HG02798 (cell line): ENCODE results near the gene LACTB.

Experiments
- ATAC-seq: cut with Tn5 transposase; IDR thresholded peaks from one replicate; pipeline ENCODE4 v1.9.1; 2021; ENCODE audit warnings: mild to moderate bottlenecking; ENCODE audit not compliant: unreplicated experiment, poor library complexity

Gene LACTB

GRCh38 chr15:63118854-63119253 lies 2.8 kb upstream of the LACTB start:
- no peak for ATAC-seq

GRCh38 chr15:63122002-63122875 lies 578 bp downstream of the LACTB start:
- peak; percentile 92 for ATAC-seq

GRCh38 chr15:63124506-63124905 lies 2.8 kb downstream of the LACTB start:
- ATAC-seq, result no peak

GRCh38 chr15:63126726-63127125 lies 5.1 kb downstream of the LACTB start:
- no peak for ATAC-seq

GRCh38 chr15:63133786-63134185 lies 12.1 kb downstream of the LACTB start:
- no peak for ATAC-seq

DNA sequence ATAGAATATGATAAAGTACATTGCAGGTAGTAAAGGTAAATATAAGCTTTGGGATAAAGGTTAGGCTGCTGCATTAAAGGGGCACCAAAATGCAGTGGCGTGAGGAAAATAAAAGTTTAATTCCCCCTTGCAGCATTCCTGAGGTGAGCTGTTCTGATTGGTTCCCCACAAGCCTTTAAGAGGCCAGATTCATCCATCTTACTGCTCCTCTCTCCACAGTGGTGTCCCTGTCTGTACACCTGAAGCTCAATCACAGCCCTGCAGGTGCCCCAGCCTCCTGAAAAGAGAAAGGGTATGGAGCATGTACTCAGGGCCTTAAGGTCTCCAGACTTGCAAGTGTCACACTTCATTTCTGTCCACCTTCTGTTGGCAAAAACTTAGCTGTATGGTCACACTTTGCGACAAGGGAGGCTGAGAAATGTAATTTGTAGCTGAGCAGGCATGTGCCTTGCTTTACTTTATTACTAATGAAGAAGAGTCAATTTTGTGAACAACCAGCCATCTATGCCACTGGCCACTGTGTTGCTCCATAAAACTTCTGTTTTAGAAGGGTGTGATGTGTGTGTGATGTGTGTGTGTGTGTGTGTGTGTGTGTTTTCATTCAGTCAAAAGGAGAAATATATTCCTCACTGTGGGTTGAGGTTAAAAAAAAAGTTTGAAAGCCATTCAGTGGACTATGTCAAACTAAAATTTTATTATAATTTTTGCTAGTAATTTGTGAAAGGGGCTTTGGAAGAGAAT lies 12.8 kb downstream of the LACTB start:
- no peak for ATAC-seq

- no peak for ATAC-seq
Measured at GRCh38 chr15:63135281-63135680, 13.6 kb downstream of the LACTB start.

DNA sequence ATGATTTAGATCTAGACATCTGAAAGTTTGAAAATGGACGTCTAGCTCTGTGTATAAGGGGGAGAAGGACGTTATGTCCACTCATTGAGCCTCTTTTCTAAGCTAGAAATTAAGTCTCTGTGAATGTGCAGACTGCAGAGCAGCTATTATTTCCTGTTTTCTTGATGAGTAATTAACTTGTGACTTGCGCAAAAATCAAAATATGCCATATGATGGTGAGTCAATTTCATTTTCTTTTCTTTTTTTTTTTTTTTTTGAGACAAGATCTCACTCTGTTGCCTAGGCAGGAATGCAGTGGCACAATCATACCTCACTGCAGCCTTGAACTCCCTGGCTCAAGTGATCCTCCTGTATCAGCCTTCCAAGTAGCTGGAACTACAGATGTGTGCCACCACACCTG lies 14.1 kb downstream of the LACTB start:
- no peak for ATAC-seq

- ATAC-seq, result no peak
Measured at GRCh38 chr15:63136742-63137141, 15.1 kb downstream of the LACTB start.

GRCh38 chr15:63140936-63141335 lies 19.3 kb downstream of the LACTB start:
- no peak for ATAC-seq

- ATAC-seq, result no peak
Measured at GRCh38 chr15:63145426-63145825, 23.8 kb downstream of the LACTB start.

DNA sequence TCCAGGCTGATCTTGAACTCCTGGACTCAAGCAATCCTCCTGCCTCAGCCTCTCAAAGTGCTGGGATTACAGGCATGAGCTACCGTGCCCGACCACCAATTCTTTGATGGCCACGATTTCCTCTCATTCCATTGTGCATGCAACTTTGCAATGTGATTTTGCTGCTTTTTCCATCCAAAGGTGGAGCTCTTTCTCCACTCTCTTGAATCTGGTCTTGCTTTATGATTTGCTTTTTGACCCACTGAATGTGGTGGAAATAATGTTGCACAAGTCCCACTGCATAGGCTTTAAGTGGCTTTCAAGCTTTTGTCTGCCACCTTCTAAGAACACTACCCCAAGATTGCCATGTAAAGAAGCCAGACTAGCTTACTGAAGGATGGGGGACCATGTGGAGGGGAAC lies 25.0 kb downstream of the LACTB start:
- ATAC-seq, result no peak

GRCh38 chr15:63151665-63152064 lies 30.0 kb downstream of the LACTB start:
- no peak for ATAC-seq

DNA sequence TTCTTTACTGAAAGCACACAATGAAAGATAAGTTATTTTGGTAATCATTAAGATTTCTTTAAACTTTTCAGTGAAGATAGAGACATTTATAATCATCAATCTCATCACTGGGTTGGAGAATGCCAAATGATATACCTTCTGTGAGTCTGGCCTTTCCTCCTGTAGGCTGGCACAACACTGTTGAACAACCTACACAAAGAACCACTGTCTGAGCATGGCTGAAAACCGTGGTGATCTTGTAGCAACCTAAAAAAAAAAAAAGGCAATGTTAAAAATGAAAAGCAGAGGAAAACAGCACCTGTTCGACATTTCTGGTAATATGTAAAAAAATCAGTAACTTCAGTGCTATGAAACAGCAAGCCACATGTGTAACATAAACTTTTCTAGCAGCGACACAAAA lies 33.8 kb downstream of the LACTB start:
- no peak for ATAC-seq

DNA sequence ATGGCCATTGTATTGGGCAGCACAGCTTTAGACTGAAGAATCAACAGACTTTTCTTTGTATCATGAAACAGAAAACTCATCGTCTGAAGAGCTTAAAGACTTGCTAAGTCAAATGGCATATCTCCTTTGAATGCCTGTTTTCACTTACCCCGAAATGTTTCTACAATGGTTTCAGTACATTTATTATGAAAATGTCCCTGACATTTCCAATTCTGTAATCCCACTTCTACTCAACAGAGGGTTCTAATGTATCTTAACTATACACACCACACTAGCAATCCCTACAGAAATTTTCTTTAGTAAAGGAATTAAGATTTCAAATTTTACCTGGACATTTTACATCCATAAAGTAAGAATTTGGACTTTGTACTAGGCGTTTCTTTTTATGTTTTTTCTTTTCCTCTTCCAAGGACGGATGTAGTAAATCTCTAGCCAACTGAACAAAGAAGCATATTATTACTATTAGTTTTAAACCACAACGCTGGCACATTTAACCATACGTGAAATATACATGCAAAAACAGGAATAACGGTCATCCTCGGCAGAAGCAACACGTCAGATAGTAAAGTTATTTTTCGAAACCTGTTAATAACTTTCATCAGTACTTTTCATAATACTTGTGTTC lies 34.5 kb downstream of the LACTB start:
- ATAC-seq, result no peak

DNA sequence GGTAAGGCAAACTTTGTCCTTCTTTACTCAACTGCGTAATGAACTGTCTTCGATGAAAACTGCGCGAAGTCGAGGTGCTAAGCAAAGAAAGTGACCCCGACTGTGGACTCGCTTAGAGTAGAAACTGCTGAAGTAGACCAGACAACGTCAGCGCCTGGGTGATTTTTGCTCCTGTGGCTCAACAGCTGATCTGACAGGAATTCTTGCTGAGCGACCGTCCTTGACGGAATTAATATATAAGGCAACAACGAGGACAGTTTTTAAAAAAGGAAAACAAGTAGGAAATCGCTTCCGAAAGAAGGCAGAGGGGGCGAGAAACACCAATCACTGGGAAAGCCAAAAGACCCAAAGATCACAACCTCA lies 35.1 kb downstream of the LACTB start:
- no peak for ATAC-seq

GRCh38 chr15:63157118-63157843 lies 35.6 kb downstream of the LACTB start, which contains the start of gene RPS27L:
Gene RPS27L, minus strand, starts transcription at chr15:63157477. Its CDS starts 72 bp downstream, at chr15:63157405.
- peak; percentile 91 for ATAC-seq

DNA sequence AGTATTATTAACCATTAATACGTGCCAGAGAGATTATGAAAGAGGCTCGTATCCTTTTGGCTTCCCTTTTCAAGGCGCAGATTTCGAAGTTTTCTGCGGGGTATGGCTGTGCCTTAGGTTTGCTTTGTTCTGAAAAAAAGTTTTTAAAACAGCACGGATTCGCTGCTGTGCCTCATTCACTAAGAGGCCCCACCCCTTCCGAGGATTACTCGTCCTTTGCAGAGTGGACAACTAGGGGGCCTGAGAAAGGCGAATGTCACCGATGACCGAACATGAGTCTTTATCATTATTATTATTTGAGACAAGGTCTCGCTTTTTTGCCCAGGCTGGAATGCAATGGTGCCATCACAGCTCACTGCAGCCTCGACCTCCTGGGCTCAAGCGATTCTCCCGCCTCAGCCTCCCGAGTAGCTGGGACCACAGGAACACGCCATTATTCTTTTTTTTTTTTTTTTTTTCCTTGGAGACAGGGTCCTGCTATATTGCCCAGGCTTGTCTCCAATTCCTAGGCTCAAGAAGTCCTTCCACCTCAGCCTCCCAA lies 36.3 kb downstream of the LACTB start:
- ATAC-seq, result peak; percentile 17

DNA sequence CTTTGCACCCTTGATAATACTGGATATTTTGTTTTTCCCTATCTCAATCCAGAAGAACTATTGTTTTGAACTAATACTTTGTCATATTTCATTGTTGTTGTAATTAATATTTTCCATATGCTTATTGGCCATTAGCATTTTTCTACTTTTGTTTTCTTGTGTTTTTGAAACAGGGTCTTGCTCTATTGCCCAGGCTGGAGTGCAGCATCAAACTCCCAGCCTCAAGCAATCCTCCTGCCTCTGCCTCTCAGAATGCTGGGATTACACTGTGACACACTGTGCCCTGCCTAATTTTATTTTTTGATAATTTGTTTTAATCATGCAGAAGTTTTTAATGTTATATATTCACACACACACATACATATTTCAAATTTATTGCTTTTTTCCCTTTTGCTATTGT lies 39.0 kb downstream of the LACTB start:
- ATAC-seq, result no peak

DNA sequence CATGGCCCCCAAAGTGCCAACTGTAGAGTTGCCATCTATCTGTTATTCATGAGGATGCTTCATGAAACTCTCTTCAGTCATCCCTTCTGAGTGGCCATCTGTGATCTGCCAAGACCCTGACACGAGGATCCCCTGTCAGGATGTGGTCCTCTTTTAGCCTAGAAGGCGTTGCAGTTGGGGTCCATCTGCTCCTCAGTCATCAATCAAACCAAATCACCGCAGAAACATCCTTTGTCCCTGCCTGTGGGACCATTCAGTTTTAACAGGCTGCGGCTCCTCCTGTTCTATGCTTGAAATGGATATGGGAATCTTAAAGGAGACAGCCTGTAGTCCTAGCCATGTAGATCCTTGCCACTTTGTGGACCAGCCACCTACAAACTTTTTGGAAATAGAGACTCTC lies 41.6 kb downstream of the LACTB start:
- ATAC-seq, result no peak
